Activated B cell treated with CpG ODN at 0.5 μM for 24 hours (primary cell): ENCODE results near the gene DSG3. TPM values are rescaled to one million over a fixed set of nuclear protein-coding genes. Genes with fewer than 3 reads are reported as not detected.

Source experiments
- ATAC-seq: fragments of 200-7000 bp; cut with Tn5 transposase; one replicate; pipeline ENCODE4 v1.10.0; 2021; ENCODE audit warnings: low read depth, mild to moderate bottlenecking, moderate library complexity
- CTCF ChIA-PET: fragments of 350-600 bp; sonication (Branson Sonifier 250); formaldehyde crosslinking; loops from one replicate; lab custom pipeline; 2021; ENCODE audit warnings: antibody characterized with exemption; lab: Charles Lee
- POLR2A ChIA-PET: fragments of 350-600 bp; sonication (Branson Sonifier 250); formaldehyde crosslinking; loops from one replicate; lab custom pipeline; 2021; ENCODE audit warnings: antibody characterized with exemption; lab: Charles Lee
- DNase-seq: peaks from one replicate; pipeline ENCODE4 v3.0.0; 2022
- H3K27ac Mint-ChIP-seq: one replicate; pipeline ENCODE4 v1.8.0; 2020; ENCODE audit warnings: mixed read lengths
- H3K27me3 Mint-ChIP-seq: one replicate; pipeline ENCODE4 v1.8.0; 2021; ENCODE audit warnings: mixed read lengths
- H3K36me3 Mint-ChIP-seq: one replicate; pipeline ENCODE4 v1.8.0; 2021; ENCODE audit warnings: low read depth, mixed read lengths
- H3K4me1 Mint-ChIP-seq: one replicate; pipeline ENCODE4 v1.8.0; 2021; ENCODE audit warnings: mixed read lengths
- H3K4me3 Mint-ChIP-seq: one replicate; pipeline ENCODE4 v1.8.0; 2020; ENCODE audit warnings: mild to moderate bottlenecking, mixed read lengths
- H3K9me3 Mint-ChIP-seq: one replicate; pipeline ENCODE4 v1.8.0; 2020; ENCODE audit warnings: mixed read lengths
- CTCF ChIP-seq: fragments of 200-600 bp; IDR thresholded peaks from one replicate; pipeline ENCODE4 v1.8.0; 2022; ENCODE audit warnings: antibody characterized with exemption, mild to moderate bottlenecking
- intact Hi-C: fragments of 100-400 bp; cut with micrococcal nuclease; formaldehyde crosslinking; loops from one replicate; pipeline ENCODE4 v1.15.1; 2024
- total RNA-seq: library from RNA; stranded (reverse); gene quantifications from 2 replicates; pipeline ENCODE4 v1.2.3, GENCODE V29; 2022

DSG3 gene
- total RNA-seq, 1 donor from 2014 or later, result not detected

DNA sequence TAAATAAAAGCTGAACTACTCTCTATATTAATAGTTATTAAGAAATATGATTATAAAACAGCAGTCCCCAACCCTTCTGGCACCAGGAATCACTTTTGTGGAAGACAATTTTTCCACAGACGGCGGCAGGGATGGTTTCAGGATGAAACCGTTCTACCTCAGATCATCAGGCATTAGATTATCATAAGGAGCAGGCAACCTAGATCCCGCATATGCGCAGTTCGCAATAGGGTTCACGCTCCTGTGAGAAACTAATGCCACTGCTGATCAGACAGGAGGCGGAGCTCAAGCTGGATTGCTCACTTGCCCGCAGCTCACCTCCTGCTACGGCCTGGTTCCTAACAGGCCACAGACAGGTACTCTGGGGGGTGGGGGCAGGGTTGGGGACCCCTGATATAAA lies 31.1 kb downstream of the DSG3 start:
- intact Hi-C loops, result no loop called here

GRCh38 chr18:31482051-31482450 lies 34.5 kb downstream of the DSG3 start:
- no peaks in the 10 kb centered on the region for H3K9me3 Mint-ChIP-seq
- CTCF ChIA-PET, result no interaction called here
- intact Hi-C loops, result no loop called here
- no peaks in the 10 kb centered on the region for H3K36me3 Mint-ChIP-seq
- TF ChIP-seq CTCF, result no peak
- no peaks in the 10 kb centered on the region for H3K4me1 Mint-ChIP-seq
- DNase-seq, result no peak
- peaks cover 12% of the 10 kb centered on the region for H3K27me3 Mint-ChIP-seq
- ATAC-seq, result no peak
- no peak overlapping the region for H3K27ac Mint-ChIP-seq
- POLR2A ChIA-PET, result no interaction called here
- no peak overlapping the region for H3K4me3 Mint-ChIP-seq

More for the DNA sequence above, 31.1 kb downstream of the DSG3 start:
- Mint-ChIP-seq H3K27ac (no peak overlapping the region), H3K27me3 (peaks cover 4% of the 10 kb centered on the region), H3K9me3 (no peaks in the 10 kb centered on the region), H3K4me3 (no peak overlapping the region), H3K36me3 (no peaks in the 10 kb centered on the region), H3K4me1 (no peaks in the 10 kb centered on the region)
- TF ChIP-seq CTCF, result no peak
- CTCF ChIA-PET, result no interaction called here
- ATAC-seq, result no peak
- no peak for DNase-seq
- POLR2A ChIA-PET, result no interaction called here

DNA sequence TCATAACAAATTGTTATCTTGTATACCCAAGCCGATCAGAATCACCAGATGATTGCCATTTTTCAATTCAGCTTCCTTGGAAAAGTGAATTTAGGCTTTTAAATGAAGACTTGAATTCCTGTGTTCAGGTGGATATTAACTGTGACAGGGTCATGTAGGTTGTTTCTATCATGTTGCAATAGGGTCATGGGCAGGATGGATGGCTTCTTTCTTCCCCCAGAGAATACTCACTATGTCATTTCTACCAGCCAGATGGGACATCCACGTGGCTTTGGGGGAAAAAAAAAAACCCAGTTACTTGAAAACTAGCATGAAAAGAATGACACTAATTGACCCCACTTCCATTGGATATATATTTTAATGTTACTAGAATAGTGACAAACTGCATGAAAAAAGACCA lies 35.9 kb downstream of the DSG3 start:
- Mint-ChIP-seq H3K4me3 (no peak overlapping the region), H3K27ac (no peak overlapping the region), H3K36me3 (no peaks in the 10 kb centered on the region), H3K27me3 (peaks cover 15% of the 10 kb centered on the region), H3K9me3 (no peaks in the 10 kb centered on the region), H3K4me1 (no peaks in the 10 kb centered on the region)
- DNase-seq (no peak), ATAC-seq (no peak)
- POLR2A ChIA-PET, result no interaction called here
- no peak for TF ChIP-seq CTCF
- CTCF ChIA-PET, result no interaction called here
- intact Hi-C loops, result no loop called here

- no peak for TF ChIP-seq CTCF
- CTCF ChIA-PET, result no interaction called here
These were observed 36.9 kb downstream of the DSG3 start for GRCh38 chr18:31484461-31484860.

DNA sequence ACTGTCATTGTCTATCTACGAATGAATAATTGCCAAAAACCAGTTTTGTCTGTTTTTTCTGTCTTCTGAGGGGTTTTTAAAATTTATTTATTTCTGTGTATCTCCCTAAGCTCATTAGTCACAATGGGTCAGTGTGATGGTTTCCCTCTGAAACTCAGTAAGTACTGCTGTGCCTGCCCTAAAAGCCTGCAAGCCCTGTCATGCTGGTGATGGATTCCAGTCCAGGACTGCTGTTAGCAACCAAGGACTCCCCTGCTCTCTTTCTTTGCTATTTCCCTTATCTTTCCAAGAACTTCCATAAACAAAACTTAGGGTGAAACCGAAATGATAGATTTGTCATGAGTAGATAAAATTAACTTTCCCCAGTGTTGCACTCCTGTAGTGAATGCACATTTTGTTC lies 38.6 kb downstream of the DSG3 start:
- Mint-ChIP-seq H3K27me3 (peaks cover 12% of the 10 kb centered on the region), H3K4me1 (no peaks in the 10 kb centered on the region), H3K36me3 (no peaks in the 10 kb centered on the region), H3K27ac (no peak overlapping the region), H3K9me3 (no peaks in the 10 kb centered on the region), H3K4me3 (no peak overlapping the region)
- CTCF ChIA-PET, result no interaction called here
- intact Hi-C loops, result no loop called here
- TF ChIP-seq CTCF, result no peak
- POLR2A ChIA-PET, result no interaction called here
- no peak for DNase-seq
- ATAC-seq, result no peak

More at GRCh38 chr18:31484461-31484860, 36.9 kb downstream of the DSG3 start:
- H3K27me3 Mint-ChIP-seq, result peaks cover 13% of the 10 kb centered on the region
- H3K4me1 Mint-ChIP-seq, result no peaks in the 10 kb centered on the region
- DNase-seq (no peak), ATAC-seq (no peak)
- intact Hi-C loops, result no loop called here
- H3K36me3 Mint-ChIP-seq, result no peaks in the 10 kb centered on the region
- no peak overlapping the region for H3K27ac Mint-ChIP-seq
- H3K9me3 Mint-ChIP-seq, result no peaks in the 10 kb centered on the region
- no peak overlapping the region for H3K4me3 Mint-ChIP-seq
- POLR2A ChIA-PET, result no interaction called here
